NCI-H1436 (cell line): ENCODE measurements around the gene TROAP.
"Not testable (repeated sequence)": the region's sequence is repeated elsewhere in the genome, so short reads cannot be mapped to it uniquely, and the experiment has no call there.

Experiments used
- DNase-seq: peaks from one replicate; lab custom pipeline; 2025; lab: John Stamatoyannopoulos, UW

Gene TROAP

GRCh38 chr12:49295082-49295936, 27.7 kb upstream of the TROAP start, which contains the start of gene PRPH:
Gene PRPH (plus strand): TSS chr12:49295147. CDS start chr12:49295201, 54 bp downstream.
- no peak for DNase-seq

- peak; percentile 70 for DNase-seq
Observed at GRCh38 chr12:49296034-49296835, 26.8 kb upstream of the TROAP start.

GRCh38 chr12:49296836-49297694, 26.0 kb upstream of the TROAP start:
- DNase-seq: peak; percentile 52

GRCh38 chr12:49297695-49298060, 25.4 kb upstream of the TROAP start:
- DNase-seq: no peak

GRCh38 chr12:49298160-49298559, 24.9 kb upstream of the TROAP start:
- no peak for DNase-seq

- DNase-seq: no peak
Observed at GRCh38 chr12:49301760-49302159, 21.3 kb upstream of the TROAP start.

GRCh38 chr12:49304161-49304560, 18.9 kb upstream of the TROAP start:
- DNase-seq: no peak

- no peak for DNase-seq
Observed at GRCh38 chr12:49305762-49306510, 17.1 kb upstream of the TROAP start.

GRCh38 chr12:49309386-49309785, 13.7 kb upstream of the TROAP start:
- DNase-seq: no peak

GRCh38 chr12:49310451-49311000, 12.5 kb upstream of the TROAP start:
- not testable (repeated sequence) for DNase-seq

GRCh38 chr12:49314811-49315210, 8.2 kb upstream of the TROAP start:
- no peak for DNase-seq

- not testable (repeated sequence) for DNase-seq
Observed at GRCh38 chr12:49317118-49317517, 5.9 kb upstream of the TROAP start.

- DNase-seq: not testable (repeated sequence)
Observed at GRCh38 chr12:49320411-49321103, 2.5 kb upstream of the TROAP start.

GRCh38 chr12:49322367-49322707, 718 bp upstream of the TROAP start:
- no peak for DNase-seq

- no peak for DNase-seq
Observed at GRCh38 chr12:49323524-49324097, 556 bp downstream of the TROAP start.

GRCh38 chr12:49325606-49326005, 2.6 kb downstream of the TROAP start:
- no peak for DNase-seq

- no peak for DNase-seq
Observed at GRCh38 chr12:49327368-49327767, 4.3 kb downstream of the TROAP start.

- no peak for DNase-seq
Observed at GRCh38 chr12:49327887-49328286, 4.8 kb downstream of the TROAP start.

- no peak for DNase-seq
Observed at GRCh38 chr12:49328816-49329215, 5.8 kb downstream of the TROAP start.

- DNase-seq: no peak
Observed at GRCh38 chr12:49330032-49330619, 7.1 kb downstream of the TROAP start.
